Measurements from ENCODE around the gene GABRB3. TPM values are rescaled to one million over a fixed set of nuclear protein-coding genes. Genes with fewer than 3 reads are reported as not detected.

GABRB3 gene
- total and polyA plus RNA-seq, 2 donors (not counting 3 experiments of a cell fraction or from before 2014, with no cell fraction given), result 0.03 TPM; not detected in 1

DNA sequence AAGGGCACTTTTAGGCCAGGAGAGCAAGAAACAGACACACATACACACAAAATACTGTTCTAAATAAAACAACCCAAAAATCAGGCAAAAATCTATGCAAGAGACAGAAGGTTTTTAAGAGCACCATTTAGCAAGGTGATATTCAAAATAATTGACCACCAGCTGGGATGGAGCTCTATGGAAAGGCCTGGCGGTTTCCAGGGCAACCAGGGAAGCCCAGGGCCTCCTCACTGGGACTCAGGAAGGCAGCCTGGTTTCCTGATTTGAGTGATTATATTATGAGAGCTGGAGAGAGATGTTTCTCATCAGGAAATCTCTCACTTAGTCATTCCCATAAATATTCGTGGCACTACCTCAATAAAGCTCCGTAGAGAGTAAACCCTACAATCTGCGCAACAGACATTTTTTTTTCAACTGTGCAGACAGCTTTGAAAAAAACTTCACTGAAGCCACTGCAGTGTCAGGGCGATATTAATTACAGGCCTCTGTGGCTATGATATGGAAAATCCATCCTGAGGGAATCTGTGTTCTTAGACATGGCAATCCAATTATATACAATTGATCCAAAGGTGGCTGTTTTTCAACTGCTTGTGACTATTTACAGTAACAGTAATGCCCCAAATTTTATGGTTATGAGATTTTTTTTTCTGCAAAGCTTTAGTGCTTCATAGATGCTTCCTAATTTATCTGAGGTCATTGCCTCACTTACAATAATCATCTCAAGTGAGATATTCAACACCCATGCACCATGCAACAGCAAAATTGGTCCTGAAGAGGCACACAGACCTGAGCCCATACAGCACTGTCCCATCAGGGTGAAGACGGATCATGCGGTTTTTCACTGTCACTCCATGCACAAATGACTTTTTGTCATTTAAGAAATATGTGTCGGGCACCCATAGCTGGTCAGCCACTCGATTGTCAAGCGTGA lies 152.1 kb downstream of the GABRB3 start:
- no TSS peak for BruUV-seq (replicated peaks)
- Histone ChIP-seq H2AFZ (ENCODE audit: low read depth, low read length) (no peak overlapping the region), H3K9me3 (replicated peaks; ENCODE audit: control insufficient read depth, insufficient read depth, low read length) (no peaks in the 10 kb centered on the region), H3K9ac (replicated peaks; ENCODE audit: extremely low read depth, insufficient read depth, low read length) (no peak overlapping the region), H3K36me3 (ENCODE audit: control insufficient read depth in 2 of 2, extremely low read depth in 1 of 2, insufficient read depth in 2 of 2, low read length in 2 of 2) (no peaks in the 10 kb centered on the region), H3K27ac (ENCODE audit: insufficient read depth, low read depth, low read length) (no peak overlapping the region), H3K27me3 (ENCODE audit: control insufficient read depth in 2 of 2, insufficient read depth in 2 of 2, low read length in 2 of 2) (no peaks in the 10 kb centered on the region), H3K4me3 (replicated peaks in 1 of 3; ENCODE audit: insufficient read depth in 1 of 3, low read depth in 1 of 3, low read length in 3 of 3) (no peak overlapping the region), H3K79me2 (ENCODE audit: control insufficient read depth, insufficient read depth, low read length) (no peaks in the 10 kb centered on the region), H3K4me1 (ENCODE audit: control insufficient read depth, extremely low read depth, insufficient read depth, low read length) (no peaks in the 10 kb centered on the region), H3K9me1 (replicated peaks; ENCODE audit: control insufficient read depth, extremely low read depth, insufficient read depth, low read length) (no peaks in the 10 kb centered on the region), H3K4me2 (ENCODE audit: insufficient read depth, low read length) (no peak overlapping the region), H4K20me1 (replicated peaks; ENCODE audit: control insufficient read depth, extremely low read depth, insufficient read depth, low read length) (no peaks in the 10 kb centered on the region)
- ChIA-PET CTCF (no interaction called here), POLR2A (no interaction called here)
- no peak for FAIRE-seq
- TF ChIP-seq, protein P1, sequence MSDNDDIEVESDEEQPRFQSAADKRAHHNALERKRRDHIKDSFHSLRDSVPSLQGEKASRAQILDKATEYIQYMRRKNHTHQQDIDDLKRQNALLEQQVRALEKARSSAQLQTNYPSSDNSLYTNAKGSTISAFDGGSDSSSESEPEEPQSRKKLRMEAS (IDR thresholded peaks at IDR 0.05; ENCODE audit: insufficient read depth, insufficient read length), result no peak
- TF ChIP-seq POLR2AphosphoS5 (IDR thresholded peaks at IDR 0.05; ENCODE audit: insufficient read depth, low read depth, low read length), result no peak
- TF ChIP-seq GATA2 (IDR thresholded peaks at IDR 0.05; ENCODE audit: insufficient read depth, insufficient read length, low read depth, low read length), result no peak
- TF ChIP-seq JUN (IDR thresholded peaks at IDR 0.05; ENCODE audit: borderline replicate concordance, insufficient read depth, insufficient read length, low read depth), result no peak
- no peak for TF ChIP-seq FOS (IDR thresholded peaks at IDR 0.05; ENCODE audit: borderline replicate concordance, insufficient read depth, low read length)
- TF ChIP-seq MYC (IDR thresholded peaks at IDR 0.05; ENCODE audit: low read depth, low read length), result no peak
- no peak for TF ChIP-seq POLR2A (IDR thresholded peaks at IDR 0.05; ENCODE audit: low read depth, low read length)
- TF ChIP-seq CTCF (IDR thresholded peaks at IDR 0.05; ENCODE audit: extremely low read depth in 1 of 2, insufficient read depth in 1 of 2, low read depth in 1 of 2, low read length in 2 of 2), result no peak
- TF ChIP-seq EZH2 (IDR thresholded peaks at IDR 0.05; ENCODE audit: borderline replicate concordance, low read depth, low read length, severe bottlenecking), result no peak
- intact Hi-C loops (cut with micrococcal nuclease), result loop anchor here (1.0 to 10.0 kb wide), 2 partner anchors 9 to 536 kb away; no protein-coding TSS in a partner anchor
- no peak for DNase-seq (ENCODE audit: low read depth, low spot score)
- dilution Hi-C loops (cut with MboI; ENCODE audit: extremely low pct_ligation_motif_present, low sequenced_read_pairs), result no loop called here

Measured in endothelial cell of umbilical vein (primary cell).